Activated T-helper 9 cell treated with anti-CD3 and anti-CD28 coated beads, Interleukin-2, amount 50 U/mL, for 16 hours (primary cell): ENCODE data around the gene BNIP3.

Experiments used
- DNase-seq: peaks from one replicate; pipeline ENCODE4 v3.0.0-alpha.2; 2020; ENCODE audit warnings: low read depth

The BNIP3 gene

GRCh38 chr10:131949041-131949862 lies 32.5 kb downstream of the BNIP3 start:
- no peak for DNase-seq

GRCh38 chr10:131948501-131948900 lies 33.2 kb downstream of the BNIP3 start:
- no peak for DNase-seq

GRCh38 chr10:131947631-131948347 lies 33.9 kb downstream of the BNIP3 start:
- DNase-seq = no peak

GRCh38 chr10:131946880-131947279 lies 34.8 kb downstream of the BNIP3 start:
- DNase-seq = no peak

- no peak for DNase-seq
Measured at GRCh38 chr10:131946321-131946751, 35.4 kb downstream of the BNIP3 start.

DNA sequence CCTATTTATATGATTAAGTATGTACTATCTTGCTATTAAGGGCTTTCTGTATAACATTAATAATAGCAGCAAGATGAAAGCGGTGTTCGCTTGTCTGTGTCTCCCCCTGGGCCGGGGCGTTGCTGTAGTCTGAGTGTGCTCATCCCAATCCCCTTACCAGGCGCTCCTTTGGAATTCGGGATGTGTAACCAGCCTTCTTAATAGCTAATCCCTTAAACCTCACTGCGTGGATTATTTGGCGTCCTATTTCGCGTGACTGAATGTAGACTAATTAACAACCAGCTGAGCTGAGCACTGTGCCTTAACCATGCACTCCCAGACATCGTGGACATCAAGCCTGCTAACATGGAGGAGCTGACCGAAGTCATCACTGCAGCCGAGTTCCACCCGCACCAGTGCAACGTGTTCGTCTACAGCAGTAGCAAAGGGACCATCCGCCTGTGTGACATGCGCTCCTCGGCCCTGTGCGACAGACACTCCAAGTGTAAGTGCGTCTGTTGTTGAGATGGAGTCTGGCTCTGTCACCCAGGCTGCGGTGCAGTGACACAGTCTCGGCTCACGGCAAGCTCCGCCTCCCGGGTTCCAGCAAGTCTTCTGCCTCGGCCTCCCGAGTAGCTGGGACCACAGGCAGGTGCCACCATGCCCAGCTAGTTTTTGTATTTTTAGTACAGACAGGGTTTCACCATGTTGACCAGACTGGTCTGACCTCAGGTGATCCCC lies 36.6 kb downstream of the BNIP3 start:
- no peak for DNase-seq

- DNase-seq = no peak
Measured at GRCh38 chr10:131944412-131944811, 37.3 kb downstream of the BNIP3 start.

GRCh38 chr10:131943021-131943814 lies 38.5 kb downstream of the BNIP3 start:
- no peak for DNase-seq

GRCh38 chr10:131942455-131942854 lies 39.3 kb downstream of the BNIP3 start:
- DNase-seq = no peak

- no peak for DNase-seq
Measured at GRCh38 chr10:131938681-131939080, 43.0 kb downstream of the BNIP3 start.

- DNase-seq = no peak
Measured at GRCh38 chr10:131937836-131938235, 43.9 kb downstream of the BNIP3 start.

- DNase-seq = no peak
Measured at GRCh38 chr10:131936736-131937135, 45.0 kb downstream of the BNIP3 start.

GRCh38 chr10:131936294-131936693 lies 45.4 kb downstream of the BNIP3 start:
- no peak for DNase-seq

DNA sequence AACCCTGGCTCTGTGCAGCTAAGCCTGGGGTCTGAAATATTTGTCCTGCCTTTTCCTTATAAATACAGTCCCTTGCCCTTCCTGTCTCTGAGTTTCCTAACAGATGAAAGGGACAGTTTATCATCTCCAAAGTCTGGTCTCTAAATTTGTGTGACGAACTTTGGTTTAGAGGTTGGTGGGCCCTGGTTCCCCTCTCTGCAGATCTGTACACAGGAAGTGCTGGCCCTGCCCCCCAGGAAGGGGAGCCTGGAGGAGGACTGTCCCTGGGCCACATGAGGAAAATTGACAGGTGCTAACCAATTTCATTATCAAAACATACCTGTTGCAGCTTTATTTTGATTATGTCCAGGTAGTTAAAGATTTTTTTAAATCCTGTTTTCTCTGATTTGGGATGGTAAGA lies 46.5 kb downstream of the BNIP3 start:
- no peak for DNase-seq

DNA sequence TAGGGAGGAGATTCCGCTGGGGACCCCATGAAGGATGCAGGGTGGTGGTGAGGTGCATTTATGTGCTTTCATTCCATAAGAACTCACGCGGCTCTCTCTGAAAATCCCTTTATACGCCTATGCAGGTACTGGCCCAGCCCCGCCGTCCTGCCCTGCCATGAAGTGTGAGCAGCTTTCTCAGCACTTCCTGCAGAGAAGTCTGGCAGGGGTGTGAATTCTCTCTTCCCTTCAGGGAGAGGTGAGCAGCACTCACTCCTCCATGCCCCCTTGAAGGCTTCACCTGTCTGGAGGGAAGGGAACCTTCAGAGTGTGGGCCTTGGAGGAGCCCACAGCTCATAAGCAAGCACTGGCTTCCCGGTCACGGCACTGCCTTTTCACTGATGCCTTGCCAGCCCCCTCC lies 47.0 kb downstream of the BNIP3 start:
- DNase-seq = no peak

GRCh38 chr10:131933696-131934086 lies 48.0 kb downstream of the BNIP3 start:
- DNase-seq = no peak

- no peak for DNase-seq
Measured at GRCh38 chr10:131933016-131933695, 48.6 kb downstream of the BNIP3 start.

DNA sequence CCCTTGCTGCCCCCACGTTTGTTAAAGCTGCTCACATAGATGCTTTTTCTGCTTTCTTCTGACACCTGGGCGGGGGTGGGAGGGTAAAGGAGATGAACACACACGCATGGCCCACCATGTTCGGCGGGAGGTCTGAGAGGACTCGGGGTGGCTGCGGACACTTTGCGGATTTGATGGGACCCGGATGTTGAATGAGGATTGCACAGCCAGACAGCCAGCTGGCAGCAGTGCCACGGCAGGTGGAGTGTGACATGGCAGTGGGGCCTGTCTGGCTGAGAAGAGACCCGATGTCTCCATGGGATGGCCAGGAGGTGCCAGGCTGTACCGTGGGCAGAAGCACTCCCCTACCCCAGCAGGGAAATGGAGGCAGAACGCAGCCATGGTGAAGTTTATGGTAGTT lies 49.7 kb downstream of the BNIP3 start:
- no peak for DNase-seq

GRCh38 chr10:131930586-131931330 lies 51.0 kb downstream of the BNIP3 start:
- no peak for DNase-seq

DNA sequence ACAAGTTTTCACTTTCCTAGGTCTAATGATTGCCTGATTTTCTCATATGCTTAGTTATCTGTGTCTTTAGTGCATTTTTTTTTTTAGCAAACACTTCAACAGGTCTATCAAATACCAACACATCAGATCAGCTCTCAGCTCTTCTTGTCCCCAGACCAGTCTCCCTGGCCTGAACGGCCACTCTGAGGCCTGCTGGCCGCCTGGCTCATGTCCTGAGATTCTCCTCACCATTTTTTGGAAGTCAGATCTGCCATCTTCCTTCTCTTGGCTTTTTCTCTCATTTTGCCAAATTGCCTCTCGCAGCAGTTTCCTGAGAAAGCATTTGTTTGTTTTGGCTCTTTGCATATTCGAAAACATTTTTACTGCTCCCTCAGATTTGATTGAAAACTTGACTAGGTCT lies 51.6 kb downstream of the BNIP3 start:
- DNase-seq = no peak
